ENCODE data around the gene VAMP4.
"Not testable (repeated sequence)": the region's sequence is repeated elsewhere in the genome, so short reads cannot be mapped to it uniquely, and the experiment has no call there.

VAMP4 gene

GRCh38 chr1:171748651-171749050, 6.8 kb upstream of the VAMP4 start:
- DNase-seq: no peak

- no peak for DNase-seq
Measured at GRCh38 chr1:171744986-171745385, 3.1 kb upstream of the VAMP4 start.

- no peak for DNase-seq
Measured at GRCh38 chr1:171743081-171743870, 1.4 kb upstream of the VAMP4 start.

GRCh38 chr1:171742577-171742922, 685 bp upstream of the VAMP4 start:
- no peak for DNase-seq

- no peak for DNase-seq
Measured at GRCh38 chr1:171740987-171741871, 636 bp downstream of the VAMP4 start.

- DNase-seq: no peak
Measured at GRCh38 chr1:171740356-171740863, 1.5 kb downstream of the VAMP4 start.

- no peak for DNase-seq
Measured at GRCh38 chr1:171739656-171740055, 2.2 kb downstream of the VAMP4 start.

GRCh38 chr1:171738911-171739310, 3.0 kb downstream of the VAMP4 start:
- no peak for DNase-seq

- no peak for DNase-seq
Measured at GRCh38 chr1:171736196-171736595, 5.7 kb downstream of the VAMP4 start.

- DNase-seq: no peak
Measured at GRCh38 chr1:171730052-171730451, 11.8 kb downstream of the VAMP4 start.

GRCh38 chr1:171727778-171728177, 14.1 kb downstream of the VAMP4 start:
- DNase-seq: no peak

- not testable (repeated sequence) for DNase-seq
Measured at GRCh38 chr1:171723180-171723579, 18.7 kb downstream of the VAMP4 start.

- no peak for DNase-seq
Measured at GRCh38 chr1:171718848-171719247, 23.0 kb downstream of the VAMP4 start.

GRCh38 chr1:171718216-171718615, 23.6 kb downstream of the VAMP4 start:
- DNase-seq: no peak

- DNase-seq: no peak
Measured at GRCh38 chr1:171717062-171717718, 24.7 kb downstream of the VAMP4 start.

GRCh38 chr1:171716616-171717015, 25.2 kb downstream of the VAMP4 start:
- no peak for DNase-seq

GRCh38 chr1:171715813-171716251, 26.0 kb downstream of the VAMP4 start:
- DNase-seq: no peak

GRCh38 chr1:171712341-171712740, 29.5 kb downstream of the VAMP4 start:
- no peak for DNase-seq

- no peak for DNase-seq
Measured at GRCh38 chr1:171711643-171712042, 30.2 kb downstream of the VAMP4 start.

- no peak for DNase-seq
Measured at GRCh38 chr1:171707583-171707982, 34.3 kb downstream of the VAMP4 start.

- no peak for DNase-seq
Measured at GRCh38 chr1:171702598-171702997, 39.3 kb downstream of the VAMP4 start.

GRCh38 chr1:171699531-171699930, 42.3 kb downstream of the VAMP4 start:
- DNase-seq: no peak

- DNase-seq: not testable (repeated sequence)
Measured at GRCh38 chr1:171695772-171696171, 46.1 kb downstream of the VAMP4 start.

All from GF-D8 (cell line).